Measurements from ENCODE around the gene RTEL1.
"Not testable (repeated sequence)": the region's sequence is repeated elsewhere in the genome, so short reads cannot be mapped to it uniquely, and the experiment has no call there.

Gene RTEL1

DNA sequence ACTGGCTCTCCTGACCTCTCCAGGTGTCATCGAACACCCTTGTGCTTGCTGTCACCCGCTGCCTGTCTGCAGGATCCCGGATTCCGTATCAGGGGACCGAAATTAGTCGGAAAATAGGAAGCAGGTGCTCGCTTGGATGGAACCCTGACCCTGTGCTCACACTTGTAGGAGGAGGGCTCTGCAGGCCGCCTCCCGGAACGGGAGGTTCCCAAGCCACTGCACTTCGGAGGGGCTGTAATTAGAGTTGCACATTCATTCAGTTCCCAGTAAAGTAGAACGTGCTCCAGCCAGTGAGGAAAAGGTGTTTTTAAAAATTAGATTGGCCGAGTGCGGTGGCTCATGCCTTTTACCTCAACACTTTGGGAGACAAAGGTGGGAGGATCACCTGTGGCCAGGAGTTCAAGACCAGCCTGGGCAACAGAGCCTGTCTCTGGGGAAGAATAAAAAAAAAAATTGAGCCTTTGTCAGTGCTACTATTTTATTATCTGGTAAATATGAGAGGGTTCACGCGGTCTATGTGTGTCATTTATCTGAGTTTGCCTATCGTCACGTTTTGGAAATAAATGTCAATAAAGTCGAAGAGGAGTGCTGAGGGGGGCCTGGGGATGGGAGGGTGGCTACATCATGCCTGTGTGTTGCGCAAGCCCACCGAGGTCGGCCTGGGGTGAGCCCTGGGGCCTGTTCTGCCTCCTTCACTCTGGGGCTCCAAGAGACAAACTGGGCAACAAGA is 29.7 kb upstream of the RTEL1 start:
- DNase-seq (ENCODE audit: low read depth in 3 of 3) = peak in 1 of 3 donors; percentile 68

DNA sequence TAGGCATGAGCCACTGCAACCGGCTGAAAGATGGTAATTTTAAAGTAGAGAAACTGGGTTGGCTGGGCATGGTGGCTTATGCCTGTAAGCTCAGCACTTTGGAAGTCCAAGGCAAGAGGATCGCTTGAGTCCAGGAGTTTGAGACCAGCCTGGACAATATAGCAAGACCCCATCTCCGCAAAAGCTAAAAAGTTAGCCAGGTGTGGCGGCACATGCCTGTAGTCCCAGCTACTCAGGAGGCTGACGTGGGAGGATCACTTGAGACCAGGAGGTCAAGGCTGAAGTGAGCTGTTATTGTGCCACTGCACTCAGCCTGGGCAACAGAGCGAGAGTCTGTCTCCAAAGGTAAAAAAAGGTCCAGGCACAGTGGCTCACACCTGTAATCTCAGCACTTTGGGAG is 27.2 kb upstream of the RTEL1 start:
- not testable (repeated sequence) for DNase-seq (ENCODE audit: low read depth in 3 of 3)

- not testable (repeated sequence) for DNase-seq (ENCODE audit: low read depth in 3 of 3)
Measured at GRCh38 chr20:63631426-63631825, 26.7 kb upstream of the RTEL1 start.

DNA sequence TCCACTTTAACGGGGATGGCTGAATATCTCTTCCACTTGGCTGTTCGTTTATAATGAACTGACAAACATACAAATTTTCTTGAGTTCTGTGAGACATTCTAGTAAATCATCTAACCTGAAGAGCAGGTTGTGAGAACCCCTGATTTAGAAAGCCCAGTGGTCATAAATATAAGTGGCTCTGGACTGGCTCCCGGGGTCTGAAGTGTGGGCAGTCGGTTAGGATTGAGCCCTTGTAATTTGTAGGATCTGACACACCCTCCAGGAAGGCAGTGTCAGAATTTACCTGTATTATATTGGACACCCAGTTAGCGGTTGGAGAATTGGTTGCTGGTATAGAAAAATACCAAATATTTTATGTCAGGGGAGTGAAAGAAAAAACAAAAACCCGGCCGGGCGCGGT is 24.4 kb upstream of the RTEL1 start:
- no peak for DNase-seq (ENCODE audit: low read depth in 3 of 3)

DNA sequence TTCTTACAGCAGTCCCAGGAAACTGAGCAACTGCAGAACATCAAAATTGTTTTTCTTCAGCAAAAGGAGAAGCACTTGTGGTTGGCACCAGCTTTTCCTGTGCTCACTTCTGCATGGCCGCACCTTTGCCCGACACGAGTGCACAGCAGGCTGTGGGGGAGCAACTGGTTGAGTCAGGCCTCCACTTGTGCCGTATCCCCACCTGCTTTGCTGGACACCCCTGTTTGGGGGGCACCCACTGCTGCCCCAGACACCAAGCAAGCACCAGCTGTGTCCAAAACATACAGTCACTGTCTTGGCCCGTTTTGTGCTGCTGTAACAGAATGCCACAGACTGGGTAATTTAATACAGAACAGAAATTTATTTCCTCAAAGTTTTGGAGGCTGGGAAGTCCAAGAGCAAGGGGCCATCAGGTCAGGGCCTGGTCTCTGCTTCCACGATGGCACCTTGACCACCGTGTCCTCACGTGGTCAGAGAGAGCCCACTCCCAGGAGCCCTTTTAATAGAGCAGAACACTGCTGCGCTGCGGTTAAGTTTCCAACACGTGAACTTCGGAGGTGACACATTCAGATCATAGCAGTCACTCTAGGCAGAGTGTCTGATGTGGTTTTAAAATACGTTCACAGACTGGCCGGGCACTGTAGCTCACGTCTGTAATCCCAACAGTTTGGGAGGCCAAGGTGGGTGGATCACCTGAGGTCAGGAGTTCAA is 22.5 kb upstream of the RTEL1 start:
- peak in 1 of 3 donors; percentile 66 for DNase-seq (ENCODE audit: low read depth in 3 of 3)

DNA sequence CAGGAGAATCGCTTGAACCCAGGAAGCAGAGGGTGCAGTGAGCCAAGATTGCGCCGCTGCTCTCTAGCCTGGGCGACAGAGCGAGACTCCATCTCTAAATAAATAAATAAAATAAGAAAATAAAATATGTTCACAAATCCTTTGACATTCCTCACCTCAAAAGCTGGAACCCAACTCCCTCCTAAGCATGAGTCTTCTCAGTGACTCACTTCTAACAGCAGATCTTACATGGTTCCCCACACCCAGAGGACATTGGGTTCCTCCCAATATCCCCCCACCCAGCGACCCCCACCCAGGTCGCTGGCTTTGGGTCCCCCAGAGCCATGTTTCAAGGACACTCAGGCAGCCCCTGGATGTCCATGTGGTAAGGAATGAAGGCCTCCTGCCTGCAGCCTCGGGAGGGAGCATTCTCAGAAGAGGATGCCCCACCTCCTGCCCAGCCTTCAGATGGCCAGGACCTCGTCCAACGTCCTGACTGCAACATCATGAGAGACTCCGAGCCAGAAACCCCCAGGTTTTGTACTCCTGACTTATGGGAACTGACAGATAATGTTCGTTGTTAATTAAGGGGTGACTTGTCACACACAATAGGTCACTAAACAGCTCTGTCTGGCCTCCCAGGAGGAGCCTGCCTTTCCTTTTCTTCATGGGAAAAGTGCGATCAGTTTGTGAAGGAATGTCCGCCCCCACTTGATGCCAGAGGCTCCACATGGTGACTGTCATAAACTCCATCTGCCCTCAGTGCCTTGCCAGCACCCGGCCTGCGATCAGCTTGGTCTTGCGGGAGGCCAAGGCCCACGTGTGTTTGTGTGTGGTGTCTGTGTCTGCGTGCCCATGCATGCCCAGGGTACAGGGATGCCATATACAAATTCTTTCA is 21.1 kb upstream of the RTEL1 start:
- no peak for DNase-seq (ENCODE audit: low read depth in 3 of 3)

- DNase-seq (ENCODE audit: low read depth in 3 of 3) = no peak
Measured at GRCh38 chr20:63639093-63639975, 18.8 kb upstream of the RTEL1 start.

DNA sequence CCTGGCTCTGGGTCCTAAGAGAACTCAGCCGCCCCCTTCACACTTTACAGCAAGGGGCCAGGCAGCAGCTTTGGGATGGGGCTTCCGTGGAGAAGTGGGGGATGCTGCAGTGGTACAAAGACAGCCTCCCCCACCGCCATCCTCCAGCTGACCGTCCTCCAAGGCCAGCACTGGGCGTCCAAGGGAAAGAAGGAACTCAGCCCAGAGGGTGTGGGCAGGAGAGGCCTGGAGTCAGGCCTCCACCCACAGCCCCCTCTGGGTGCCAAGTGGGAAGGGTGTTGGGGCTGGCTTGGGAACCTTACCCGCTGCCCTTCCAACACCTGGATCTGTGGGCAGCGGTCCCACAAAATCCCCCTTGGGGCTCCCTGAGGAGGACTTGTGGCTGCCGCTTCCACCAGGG is 18.0 kb upstream of the RTEL1 start:
- no peak for DNase-seq (ENCODE audit: low read depth in 3 of 3)

GRCh38 chr20:63640686-63641085 is 17.4 kb upstream of the RTEL1 start:
- not testable (repeated sequence) for DNase-seq (ENCODE audit: low read depth in 3 of 3)

DNA sequence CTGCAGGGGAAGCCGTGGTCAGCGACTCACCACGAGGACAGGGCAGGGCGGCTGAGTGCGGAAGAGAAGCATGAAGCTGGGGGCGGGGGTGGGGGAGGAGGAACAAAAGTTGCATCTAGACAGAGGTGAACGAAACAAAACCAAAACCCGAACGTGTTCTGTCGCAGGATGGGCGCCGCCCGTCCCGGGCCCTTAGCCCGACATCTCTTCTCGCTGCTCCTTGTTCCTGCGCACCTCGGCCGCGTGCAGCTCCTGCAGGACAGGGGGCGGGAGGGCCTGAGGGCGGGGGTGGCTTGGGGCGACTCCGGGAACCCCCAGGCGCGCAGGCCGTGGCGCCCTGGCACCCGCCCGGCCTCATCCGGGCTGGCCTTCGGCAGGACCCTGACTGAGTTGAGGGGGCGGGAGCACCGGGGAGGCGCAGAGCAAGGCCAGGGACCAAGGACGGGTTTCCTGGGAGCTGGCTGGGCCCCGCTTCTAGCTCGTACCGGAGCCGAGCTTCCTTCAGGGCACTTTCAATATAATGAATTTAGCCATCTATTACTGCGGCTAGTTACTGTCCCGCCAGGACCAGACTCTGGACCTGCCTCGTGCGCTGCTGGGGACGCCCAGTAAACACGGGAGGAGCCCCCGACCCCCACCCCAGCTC is 16.8 kb upstream of the RTEL1 start:
- no peak for DNase-seq (ENCODE audit: low read depth in 3 of 3)

DNA sequence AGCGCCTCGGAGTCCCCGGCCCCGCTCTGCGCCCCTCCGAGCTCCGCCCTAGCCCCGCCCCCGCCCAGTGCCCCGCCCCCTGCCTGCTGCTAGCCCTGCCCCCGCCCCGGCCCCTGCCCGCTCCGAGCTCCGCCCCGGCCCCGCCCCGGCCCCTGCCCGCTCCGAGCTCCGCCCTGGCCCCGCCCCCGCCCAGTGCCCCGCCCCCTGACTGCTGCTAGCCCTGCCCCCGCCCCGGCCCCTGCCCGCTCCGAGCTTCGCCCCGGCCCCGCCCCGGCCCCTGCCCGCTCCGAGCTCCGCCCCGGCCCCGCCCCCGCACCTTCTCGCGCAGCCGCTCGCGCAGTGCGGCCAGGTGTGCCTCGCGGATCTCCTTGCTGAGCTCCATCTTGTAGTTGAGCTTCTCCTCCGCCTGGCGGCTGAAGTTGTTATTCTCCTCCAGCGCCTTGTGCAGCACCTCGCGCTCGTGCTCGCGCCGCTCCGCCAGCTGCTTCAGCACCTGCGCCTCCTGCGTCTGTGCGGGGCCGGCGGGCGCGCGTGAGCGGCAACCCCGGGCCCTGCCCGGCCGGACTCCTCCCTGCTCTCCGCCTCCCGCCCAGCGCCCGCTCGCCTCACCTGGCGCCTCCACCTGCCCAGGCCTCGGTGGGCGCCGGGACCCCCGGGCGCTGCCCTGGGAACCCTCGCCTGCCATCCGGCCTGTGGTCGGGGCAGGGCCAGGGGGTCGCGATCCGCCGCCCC is 16.2 kb upstream of the RTEL1 start:
- peak; percentile 94 to 100 (median 98) for DNase-seq (ENCODE audit: low read depth in 3 of 3)

DNA sequence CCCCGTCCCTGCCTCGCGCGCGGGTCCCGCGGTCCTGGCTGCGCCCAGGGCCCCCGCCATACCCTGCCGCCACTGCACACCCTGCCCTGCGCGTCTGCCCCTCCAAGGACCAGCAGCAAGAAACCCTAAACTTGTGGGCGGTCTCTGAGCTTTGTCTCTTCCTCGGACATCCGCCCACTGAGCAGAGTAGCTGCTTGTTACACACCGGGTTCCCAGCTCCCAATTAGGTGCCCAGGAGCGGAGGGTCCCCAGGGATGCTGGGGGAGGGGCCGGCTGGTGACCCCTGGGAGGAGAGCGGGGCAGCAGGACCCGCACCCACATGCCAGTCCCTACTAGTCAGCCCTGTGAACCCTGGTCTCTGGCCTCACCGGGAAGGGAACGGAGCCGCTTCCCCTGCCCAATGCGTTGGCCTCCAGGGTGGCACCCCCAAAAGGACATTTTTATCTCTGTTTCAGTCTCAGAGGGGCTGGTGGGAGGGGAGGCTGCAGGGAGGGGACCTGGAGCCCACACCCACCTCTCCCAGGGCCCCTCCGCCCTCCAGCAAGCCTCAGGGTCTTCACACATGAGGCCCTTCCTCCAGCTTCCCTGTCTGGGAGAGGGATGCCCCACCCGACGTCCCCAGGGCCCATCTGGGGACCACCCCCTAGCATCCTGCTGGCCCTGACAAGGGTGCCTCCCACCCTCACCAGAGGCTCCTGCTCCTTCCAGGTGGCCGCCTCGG is 15.4 kb upstream of the RTEL1 start:
- no peak for DNase-seq (ENCODE audit: low read depth in 3 of 3)

DNA sequence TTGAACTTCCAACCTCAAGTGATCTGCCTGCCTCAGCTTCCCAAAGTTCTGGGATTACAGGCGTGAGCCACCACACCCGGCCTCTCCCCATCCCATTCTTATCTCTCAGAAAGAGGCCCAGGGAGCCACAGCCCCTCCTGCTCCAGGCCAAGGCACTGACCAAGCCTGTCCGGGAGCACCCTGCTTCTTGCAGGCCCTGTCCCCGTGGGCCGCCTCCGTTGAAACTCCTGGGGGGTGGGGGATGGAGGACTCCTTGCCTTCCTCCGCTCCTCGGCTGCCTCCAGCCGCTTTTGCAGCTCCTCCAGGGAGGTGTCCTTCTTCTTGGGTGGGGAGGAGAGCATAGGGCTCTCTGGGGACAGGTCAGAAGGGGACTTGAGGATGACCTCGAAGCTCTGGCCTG is 14.6 kb upstream of the RTEL1 start:
- no peak for DNase-seq (ENCODE audit: low read depth in 3 of 3)

GRCh38 chr20:63643946-63644345 is 14.2 kb upstream of the RTEL1 start:
- no peak for DNase-seq (ENCODE audit: low read depth in 3 of 3)

DNA sequence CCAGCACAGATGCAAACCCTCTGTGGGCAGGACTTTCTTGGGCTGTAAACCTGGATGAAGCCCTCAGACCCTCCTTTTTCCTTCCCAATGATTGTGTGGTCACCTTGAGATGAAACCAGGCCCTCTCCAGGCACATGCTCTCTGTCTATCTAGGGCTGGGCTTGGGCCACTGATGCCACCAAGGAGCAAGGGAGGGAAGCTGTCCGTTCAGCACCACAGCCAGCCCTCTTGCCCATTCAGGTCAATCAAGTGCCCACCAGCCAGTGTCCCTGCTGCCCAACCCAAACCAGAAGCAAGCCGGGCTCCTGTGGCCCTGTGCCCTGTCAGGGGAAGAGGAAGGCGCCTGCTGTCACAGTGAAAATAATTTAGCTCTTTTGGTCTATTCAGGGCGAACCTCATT is 12.9 kb upstream of the RTEL1 start:
- no peak for DNase-seq (ENCODE audit: low read depth in 3 of 3)

- no peak for DNase-seq (ENCODE audit: low read depth in 3 of 3)
Measured at GRCh38 chr20:63648190-63648589, 9.9 kb upstream of the RTEL1 start.

GRCh38 chr20:63648895-63649589 is 9.1 kb upstream of the RTEL1 start:
- DNase-seq (ENCODE audit: low read depth in 3 of 3) = no peak

GRCh38 chr20:63650486-63650885 is 7.6 kb upstream of the RTEL1 start:
- not testable (repeated sequence) for DNase-seq (ENCODE audit: low read depth in 3 of 3)

DNA sequence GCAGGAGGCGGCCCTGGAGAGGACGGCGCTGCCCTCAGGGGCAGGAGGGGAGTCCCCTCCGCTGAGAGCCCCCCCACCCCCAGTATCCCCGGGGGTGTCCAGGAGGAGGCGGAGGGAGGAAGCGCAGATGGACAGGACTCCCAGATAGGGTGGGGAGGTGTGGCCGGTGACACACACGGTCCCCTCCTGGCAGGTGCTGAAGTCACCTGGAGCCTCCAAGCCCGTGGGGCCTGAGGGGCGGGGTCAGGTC is 6.2 kb upstream of the RTEL1 start:
- DNase-seq (ENCODE audit: low read depth in 3 of 3) = no peak

All from stimulated activated CD4-positive, alpha-beta T cell treated with anti-CD3 and anti-CD28 coated beads, TNF-alpha, amount 100 ng/mL, for 48 hours (primary cell).